Stimulated activated CD4-positive, alpha-beta T cell treated with anti-CD3 and anti-CD28 coated beads, Interleukin-12 subunit alpha, Interleukin-12 subunit beta, amount 100 ng/mL, for 24 hours (primary cell): Measurements from ENCODE around the gene MOCOS.
"Not testable (repeated sequence)": the region's sequence is repeated elsewhere in the genome, so short reads cannot be mapped to it uniquely, and the experiment has no call there.

Experiments used
- DNase-seq, 2 experiments: peaks; one replicate each; pipeline ENCODE4 v3.0.0-alpha.2; 2020; ENCODE audit warnings: low read depth in 2 of 2

Gene MOCOS

DNA sequence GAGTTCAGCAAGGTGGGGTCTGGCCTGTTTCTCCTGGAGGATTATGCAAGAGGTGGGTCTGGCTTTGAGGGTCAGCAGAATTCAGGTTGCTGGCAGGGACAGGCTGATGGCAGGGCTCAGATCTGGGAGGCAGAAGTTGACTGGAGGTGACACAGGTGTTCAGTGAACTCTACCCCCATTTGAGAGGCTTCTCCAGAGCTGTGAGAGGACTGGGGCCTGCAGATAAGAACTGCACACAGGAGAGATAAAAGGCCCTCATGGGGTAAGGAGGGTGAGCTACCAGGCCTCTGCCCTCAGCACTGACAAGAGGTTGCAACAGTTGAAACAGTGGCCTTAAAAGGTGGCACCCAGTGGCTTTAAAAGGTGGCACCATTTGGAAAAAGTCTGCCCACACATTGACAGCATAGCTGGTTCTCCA lies 13.1 kb downstream of the MOCOS start:
- no peak for DNase-seq

- no peak for DNase-seq
These were observed 14.5 kb downstream of the MOCOS start for GRCh38 chr18:36201765-36202164.

- no peak for DNase-seq
These were observed 16.1 kb downstream of the MOCOS start for GRCh38 chr18:36203360-36203895.

DNA sequence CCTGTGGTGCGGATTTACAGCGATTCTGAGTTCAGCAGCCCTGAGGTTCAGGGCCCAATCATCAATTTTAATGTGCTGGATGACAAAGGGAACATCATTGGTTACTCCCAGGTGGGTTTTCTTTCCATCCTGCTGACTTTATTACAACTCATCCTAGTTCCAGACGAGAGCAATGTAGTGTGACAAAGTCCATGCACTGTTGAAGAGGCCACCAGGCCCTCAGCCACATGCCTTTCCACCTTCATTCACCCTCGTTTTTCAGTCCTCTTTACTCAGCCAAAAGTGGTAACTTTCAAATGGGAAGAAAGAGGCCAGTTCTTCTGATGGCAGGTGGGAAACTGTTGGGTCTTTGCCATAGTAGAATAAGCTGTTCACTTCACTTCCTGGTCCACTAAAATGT lies 17.9 kb downstream of the MOCOS start:
- DNase-seq, result no peak

DNA sequence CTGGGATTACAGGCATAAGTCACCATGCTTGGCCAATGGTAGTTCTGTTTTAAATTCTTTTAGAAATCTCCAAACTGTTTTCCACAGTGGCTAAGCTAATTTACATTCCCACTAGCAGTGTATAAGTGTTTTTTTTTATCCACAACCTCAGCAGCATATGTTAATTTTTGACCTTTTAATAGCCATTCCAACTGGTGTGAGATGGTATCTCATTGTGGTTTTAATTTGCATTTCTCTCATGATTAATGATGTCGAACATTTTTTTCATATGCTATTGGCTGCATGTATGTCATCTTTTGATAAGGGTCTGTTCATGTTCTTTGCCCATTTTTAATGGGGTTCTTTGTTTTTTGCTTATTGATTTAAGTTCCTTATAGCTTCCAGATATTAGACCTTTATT lies 20.0 kb downstream of the MOCOS start:
- no peak for DNase-seq

DNA sequence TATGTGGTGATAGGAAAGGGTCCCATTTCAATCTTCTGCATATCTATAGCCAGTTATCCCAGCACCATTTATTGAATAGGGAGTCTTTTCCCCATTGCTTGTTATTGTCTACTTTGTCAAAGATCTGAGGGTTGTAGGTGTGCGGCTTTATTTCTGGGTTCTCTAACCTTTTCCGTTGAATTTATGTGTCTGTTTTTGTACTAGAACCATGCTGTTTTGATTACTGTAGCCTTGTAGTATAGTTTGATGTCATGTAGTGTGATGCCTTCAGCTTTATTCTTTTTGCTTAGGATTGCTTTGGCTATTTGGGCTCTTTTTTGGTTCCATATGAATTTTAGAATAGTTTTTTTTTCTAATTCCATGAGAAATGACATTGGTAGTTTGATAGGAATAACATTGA lies 20.7 kb downstream of the MOCOS start:
- not testable (repeated sequence) for DNase-seq

DNA sequence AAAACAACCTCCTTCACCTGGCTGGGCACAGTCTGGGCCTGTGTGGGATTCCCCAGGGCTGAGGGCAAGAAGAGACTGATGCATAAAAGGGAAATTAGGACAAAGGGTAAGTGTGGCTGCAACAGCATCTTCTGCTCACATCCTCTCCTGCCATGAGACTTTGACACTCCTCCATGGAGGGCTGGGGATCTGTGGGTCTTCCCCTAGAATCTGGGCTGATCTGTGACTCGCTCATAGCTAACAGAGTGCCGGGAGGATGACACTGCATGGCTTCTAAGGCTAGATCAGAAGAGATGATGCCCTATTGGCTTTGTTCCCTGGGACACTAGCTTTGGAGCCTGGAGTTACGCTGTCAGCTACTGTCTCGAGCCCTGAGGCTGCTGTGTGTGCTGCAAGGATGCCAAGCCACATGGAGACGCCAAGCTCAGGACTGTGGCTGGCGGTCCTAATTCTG lies 24.3 kb downstream of the MOCOS start:
- DNase-seq, result no peak

- DNase-seq, result no peak
These were observed 25.2 kb downstream of the MOCOS start for GRCh38 chr18:36212301-36213171.

GRCh38 chr18:36214811-36215210 lies 27.5 kb downstream of the MOCOS start:
- DNase-seq, result no peak

GRCh38 chr18:36215577-36215976 lies 28.3 kb downstream of the MOCOS start:
- DNase-seq, result no peak

- no peak for DNase-seq
These were observed 30.1 kb downstream of the MOCOS start for GRCh38 chr18:36217348-36217747.

- DNase-seq, result no peak
These were observed 41.9 kb downstream of the MOCOS start for GRCh38 chr18:36229188-36229587.

DNA sequence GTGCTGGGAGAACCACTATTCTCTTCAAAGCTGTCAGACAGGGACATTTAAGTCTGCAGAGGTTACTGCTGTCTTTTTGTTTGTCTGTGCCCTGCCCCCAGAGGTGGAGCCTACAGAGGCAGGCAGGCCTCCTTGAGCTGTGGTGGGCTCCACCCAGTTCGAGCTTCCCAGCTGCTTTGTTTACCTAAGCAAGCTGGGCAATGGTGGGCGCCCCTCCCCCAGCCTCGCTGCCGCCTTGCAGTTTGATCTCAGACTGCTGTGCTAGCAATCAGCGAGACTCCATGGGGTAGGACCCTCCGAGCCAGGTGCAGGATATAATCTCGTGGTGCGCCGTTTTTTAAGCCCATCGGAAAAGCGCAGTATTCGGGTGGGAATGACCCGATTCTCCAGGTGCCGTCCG lies 53.2 kb downstream of the MOCOS start:
- not testable (repeated sequence) for DNase-seq

DNA sequence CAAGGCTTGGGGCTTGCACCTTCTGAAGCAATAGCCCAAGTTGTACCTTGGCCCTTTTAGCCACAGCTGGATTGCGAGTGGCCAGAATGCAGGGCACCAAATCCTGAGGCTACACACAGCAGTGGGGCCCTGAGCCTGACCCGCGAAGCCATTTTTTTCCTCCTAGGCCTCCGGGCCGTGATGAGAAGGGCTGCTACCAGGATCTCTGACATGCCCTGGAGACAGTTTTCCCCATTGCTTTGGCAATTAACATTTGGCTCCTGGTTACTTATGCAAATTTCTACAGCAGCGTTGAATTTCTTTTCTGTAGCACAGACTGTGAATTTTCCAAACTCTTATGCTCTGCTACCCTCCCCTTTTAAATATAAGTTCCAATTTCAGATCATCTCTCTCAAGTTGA lies 54.5 kb downstream of the MOCOS start:
- no peak for DNase-seq

DNA sequence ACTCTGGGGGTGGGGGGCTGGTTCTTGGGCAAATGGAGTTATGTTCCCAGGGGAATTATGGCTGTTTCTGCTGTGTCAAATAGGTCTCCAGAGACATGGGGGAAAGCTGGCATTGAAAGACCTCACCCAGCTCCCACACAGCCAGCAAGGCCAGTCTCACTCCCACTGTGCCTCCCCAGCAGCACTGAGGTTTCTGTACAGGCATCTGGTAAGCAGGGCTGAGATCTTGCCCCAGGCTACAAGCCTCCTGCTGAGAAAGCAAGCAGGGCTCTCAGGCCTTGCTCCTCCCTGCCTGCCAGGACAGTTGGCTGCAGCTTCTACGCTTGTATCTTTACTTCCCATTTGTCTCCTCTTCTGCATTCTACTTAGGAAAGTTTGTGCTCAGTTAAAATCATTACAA lies 59.7 kb downstream of the MOCOS start:
- DNase-seq, result no peak

DNA sequence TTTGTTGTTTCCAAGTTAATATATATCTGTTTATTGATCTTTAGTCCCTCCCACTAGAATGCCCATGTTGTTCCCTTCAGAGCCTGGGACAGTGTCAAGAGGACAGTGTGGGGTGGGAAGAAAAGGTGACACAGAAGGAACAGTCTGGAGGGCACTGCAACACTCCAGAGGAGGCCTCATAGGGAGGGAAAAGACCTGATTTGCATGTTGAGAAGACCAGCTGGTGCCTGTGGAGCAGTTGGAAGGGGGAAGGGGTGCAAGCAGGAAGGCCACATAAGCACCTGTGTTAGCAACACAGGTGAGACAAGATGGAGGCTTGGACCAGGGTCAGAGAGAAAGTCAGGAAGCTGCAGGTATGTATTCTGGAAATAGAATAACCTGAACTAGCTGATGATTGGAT lies 62.1 kb downstream of the MOCOS start:
- DNase-seq, result no peak

DNA sequence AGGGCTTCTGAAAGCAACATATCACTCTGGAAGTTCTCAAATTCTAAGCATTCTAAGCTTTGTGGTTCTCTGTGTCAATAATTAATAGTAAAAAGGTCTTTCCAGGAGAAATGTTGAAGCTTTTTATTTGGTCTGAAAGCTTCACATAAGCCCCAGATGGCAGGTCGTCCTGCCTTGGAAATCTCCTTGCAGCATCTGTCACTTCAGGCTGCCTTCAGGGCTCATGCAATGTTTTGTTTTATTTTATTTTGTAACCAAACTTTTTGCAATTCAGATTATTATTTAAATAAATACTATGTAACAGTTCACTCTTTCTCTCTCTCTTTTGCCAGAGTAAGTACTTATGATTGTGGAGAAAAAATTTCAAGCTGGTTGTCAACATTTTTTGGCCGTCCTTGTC lies 63.5 kb downstream of the MOCOS start:
- no peak for DNase-seq

GRCh38 chr18:36255072-36255698 lies 67.9 kb downstream of the MOCOS start:
- DNase-seq, result no peak

GRCh38 chr18:36256094-36256493 lies 68.8 kb downstream of the MOCOS start:
- no peak for DNase-seq

DNA sequence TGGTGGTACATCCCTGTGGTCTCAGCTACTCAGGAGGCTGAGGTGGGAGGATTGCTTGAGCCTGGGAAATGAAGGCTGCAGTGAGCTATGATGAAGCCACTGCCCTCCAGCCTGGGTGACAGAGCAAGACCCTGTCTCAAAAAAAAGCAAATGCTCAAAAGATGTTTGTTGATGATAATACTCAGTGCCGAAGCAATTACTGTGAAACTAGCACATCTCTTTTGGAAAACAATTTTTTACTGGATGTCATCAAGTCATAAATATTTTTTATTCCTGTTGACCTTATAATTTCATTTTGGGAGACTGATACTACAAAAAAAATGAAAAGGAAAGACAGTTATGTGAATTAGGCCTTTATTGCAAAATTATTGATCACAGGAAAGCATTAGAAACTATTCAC lies 75.7 kb downstream of the MOCOS start:
- no peak for DNase-seq

DNA sequence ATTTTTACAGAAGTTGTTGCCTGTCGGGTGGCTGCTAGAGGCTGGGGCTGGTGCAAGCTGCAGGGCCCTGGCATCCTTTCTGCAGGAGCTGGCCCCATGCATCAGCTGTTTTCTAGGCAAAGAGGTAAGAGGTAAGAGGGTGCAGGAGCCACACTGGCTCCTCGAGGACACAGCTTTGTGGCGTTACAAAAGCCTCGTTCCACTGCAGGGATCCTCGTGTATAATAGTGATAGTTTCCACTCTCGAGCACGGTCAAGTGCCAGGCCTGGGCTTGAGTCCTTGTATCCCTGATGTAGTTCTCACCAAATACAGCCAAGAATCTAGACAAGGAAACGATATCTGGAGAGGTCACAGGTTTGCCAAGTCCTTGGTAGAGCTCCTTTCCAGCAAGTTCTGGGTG lies 77.0 kb downstream of the MOCOS start:
- DNase-seq, result no peak

DNA sequence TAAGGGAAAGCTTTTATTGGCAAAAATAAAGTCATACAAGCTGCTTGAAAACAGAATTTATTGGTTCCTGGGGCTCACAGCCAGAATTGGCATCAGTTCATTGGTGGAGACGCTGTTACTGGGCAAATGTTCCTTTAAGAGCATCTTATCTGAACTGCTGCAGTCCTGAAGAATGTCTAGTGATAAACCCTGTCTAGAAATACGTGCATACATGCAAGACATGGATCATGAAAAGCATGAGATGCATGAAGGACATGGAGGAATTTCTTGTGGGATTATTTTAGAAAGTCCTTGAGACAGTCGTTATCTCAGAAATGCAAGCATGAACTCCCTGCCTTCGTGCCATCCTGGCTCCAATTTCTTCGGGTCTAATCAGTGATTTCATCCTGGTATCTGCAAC lies 77.7 kb downstream of the MOCOS start:
- DNase-seq, result no peak

GRCh38 chr18:36269157-36269556 lies 81.9 kb downstream of the MOCOS start:
- no peak for DNase-seq
